ENCODE results near the gene LHX5. TPM values are rescaled to one million over a fixed set of nuclear protein-coding genes. Genes with fewer than 3 reads are reported as not detected.

The LHX5 gene
- total RNA-seq, 4 donors from 2014 or later = not detected

DNA sequence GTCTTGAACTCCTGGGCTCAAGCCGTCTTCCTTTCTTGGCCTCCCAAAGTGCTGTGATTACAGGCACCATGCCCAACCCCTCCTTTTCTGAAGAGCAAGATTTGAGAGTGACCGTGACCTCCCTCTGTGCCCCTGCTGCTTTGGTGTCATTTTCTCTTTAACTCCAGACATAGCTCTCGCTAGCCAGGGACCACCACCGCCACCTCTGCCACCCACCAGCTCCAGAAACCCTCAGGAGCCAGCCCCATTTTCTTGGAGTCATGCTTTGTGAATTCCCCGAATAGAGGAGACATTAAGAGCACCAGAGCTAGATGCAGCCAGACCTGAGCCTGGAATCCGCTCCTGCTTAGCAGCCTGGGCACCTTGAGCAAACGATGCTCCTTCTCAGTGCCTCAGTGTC lies 31.3 kb downstream of the LHX5 start:
- 63 to 66% methylated on average over 4 to 7 of the region's 7 CpGs for whole genome bisulfite sequencing, 2 donors

DNA sequence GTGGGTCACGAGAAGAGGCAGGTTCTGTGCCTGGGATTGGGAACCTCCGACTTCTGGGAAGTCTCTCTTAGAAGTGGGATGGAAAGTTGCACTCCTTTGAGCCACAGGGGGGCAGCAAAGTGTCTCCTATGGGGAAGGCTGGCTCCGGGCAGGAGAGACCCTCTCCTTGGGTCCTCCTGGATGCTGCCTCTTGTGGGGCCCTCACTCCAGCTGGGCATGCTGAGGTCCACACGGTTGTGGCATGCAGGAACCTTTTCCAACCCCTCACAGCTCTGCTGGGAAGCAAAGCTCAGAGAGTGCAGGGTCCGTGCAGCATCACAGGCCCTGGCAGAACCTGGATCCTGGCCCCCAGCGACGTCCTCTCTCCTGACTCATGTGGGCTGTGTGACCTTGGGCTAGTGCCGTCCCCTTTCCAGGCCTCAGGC lies 32.1 kb downstream of the LHX5 start:
- intact Hi-C loops (cut with DNase I) = no loop called here
- Histone ChIP-seq H3K27me3 (peaks cover 0 to 58% (median 0%) of the 10 kb centered on the region in 4 donors), H3K4me1 (no peaks in the 10 kb centered on the region), H3K9me3 (no peaks in the 10 kb centered on the region), H3K4me3 (no peak overlapping the region), H3K27ac (no peak overlapping the region), H3K36me3 (no peaks in the 10 kb centered on the region)
- DNase-seq = no peak
- TF ChIP-seq, protein P1, sequence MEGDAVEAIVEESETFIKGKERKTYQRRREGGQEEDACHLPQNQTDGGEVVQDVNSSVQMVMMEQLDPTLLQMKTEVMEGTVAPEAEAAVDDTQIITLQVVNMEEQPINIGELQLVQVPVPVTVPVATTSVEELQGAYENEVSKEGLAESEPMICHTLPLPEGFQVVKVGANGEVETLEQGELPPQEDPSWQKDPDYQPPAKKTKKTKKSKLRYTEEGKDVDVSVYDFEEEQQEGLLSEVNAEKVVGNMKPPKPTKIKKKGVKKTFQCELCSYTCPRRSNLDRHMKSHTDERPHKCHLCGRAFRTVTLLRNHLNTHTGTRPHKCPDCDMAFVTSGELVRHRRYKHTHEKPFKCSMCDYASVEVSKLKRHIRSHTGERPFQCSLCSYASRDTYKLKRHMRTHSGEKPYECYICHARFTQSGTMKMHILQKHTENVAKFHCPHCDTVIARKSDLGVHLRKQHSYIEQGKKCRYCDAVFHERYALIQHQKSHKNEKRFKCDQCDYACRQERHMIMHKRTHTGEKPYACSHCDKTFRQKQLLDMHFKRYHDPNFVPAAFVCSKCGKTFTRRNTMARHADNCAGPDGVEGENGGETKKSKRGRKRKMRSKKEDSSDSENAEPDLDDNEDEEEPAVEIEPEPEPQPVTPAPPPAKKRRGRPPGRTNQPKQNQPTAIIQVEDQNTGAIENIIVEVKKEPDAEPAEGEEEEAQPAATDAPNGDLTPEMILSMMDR (IDR thresholded peaks at IDR 0.05) = peak in 4 of 6 experiments; percentile 13 to 53 (median 30)
- no peak for TF ChIP-seq POLR2A (IDR thresholded peaks at IDR 0.05)
- 28 to 35% methylated on average over 7 to 8 of the region's 8 CpGs for WGBS, 2 donors

More for the DNA sequence above, 31.3 kb downstream of the LHX5 start:
- intact Hi-C loops (cut with DNase I) = no loop called here
- Histone ChIP-seq H3K9me3 (no peaks in the 10 kb centered on the region), H3K4me3 (no peak overlapping the region), H3K27me3 (peaks cover 0 to 65% (median 0%) of the 10 kb centered on the region in 4 donors), H3K27ac (no peak overlapping the region), H3K36me3 (no peaks in the 10 kb centered on the region), H3K4me1 (no peaks in the 10 kb centered on the region)
- TF ChIP-seq, protein P1 (IDR thresholded peaks at IDR 0.05) = no peak
- no peak for TF ChIP-seq POLR2A (IDR thresholded peaks at IDR 0.05)
- DNase-seq = no peak

DNA sequence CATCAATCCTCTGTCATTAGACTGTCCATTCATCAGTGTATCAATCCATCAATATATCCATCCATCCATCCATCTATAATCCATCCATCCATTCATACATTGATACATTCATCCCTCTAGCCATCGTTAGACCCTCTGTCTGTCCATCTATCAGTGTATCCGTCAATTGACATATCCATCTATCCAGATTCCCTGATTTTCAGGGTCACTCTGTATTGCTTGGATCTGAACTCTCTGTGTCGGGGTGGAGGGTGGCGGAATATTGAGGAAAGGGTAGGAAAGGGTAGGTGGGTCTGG lies 32.4 kb downstream of the LHX5 start:
- intact Hi-C loops (cut with DNase I) = no loop called here
- 28 to 37% methylated on average over 3 to 4 of the region's 4 CpGs for WGBS, 2 donors

DNA sequence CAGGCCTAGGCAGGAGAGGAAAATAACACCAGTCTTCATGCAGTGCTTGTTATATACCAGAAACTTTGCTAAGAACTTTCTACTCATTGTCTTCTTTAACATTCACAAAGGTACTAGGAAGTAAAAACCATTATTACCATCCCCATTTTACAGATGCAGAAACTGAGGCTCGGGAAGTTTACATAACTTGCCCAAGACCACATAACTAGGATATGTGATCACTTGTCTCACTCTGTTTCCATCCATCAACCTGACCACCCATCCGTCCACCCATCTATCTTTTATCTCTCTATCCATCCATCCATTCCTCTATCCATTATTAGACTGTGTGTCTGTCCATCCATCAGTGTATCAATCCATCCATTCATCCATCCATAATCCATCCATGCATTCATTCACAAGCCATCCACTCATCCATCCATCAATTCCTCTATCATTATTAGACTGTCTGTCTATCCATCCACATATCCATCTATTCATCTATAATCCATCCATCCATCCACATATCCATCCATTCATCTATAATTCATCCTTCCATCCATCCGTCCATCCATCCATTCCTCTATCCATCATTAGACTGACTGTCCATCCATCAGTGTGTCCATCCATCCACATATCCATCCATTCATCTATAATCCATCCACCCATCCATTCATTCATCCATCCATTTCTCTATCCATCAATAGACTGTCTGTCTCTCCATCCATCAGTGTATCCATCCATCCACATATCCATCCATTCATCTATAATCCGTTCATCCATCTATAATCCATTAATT lies 33.0 kb downstream of the LHX5 start:
- TF ChIP-seq, protein P1 (IDR thresholded peaks at IDR 0.05) = no peak
- no peak for TF ChIP-seq POLR2A (IDR thresholded peaks at IDR 0.05)
- Histone ChIP-seq H3K9me3 (no peaks in the 10 kb centered on the region), H3K27ac (no peak overlapping the region), H3K27me3 (peaks cover 0 to 58% (median 0%) of the 10 kb centered on the region in 4 donors), H3K4me1 (no peaks in the 10 kb centered on the region), H3K36me3 (no peaks in the 10 kb centered on the region), H3K4me3 (no peak overlapping the region)
- intact Hi-C loops (cut with DNase I) = no loop called here
- 63 to 72% methylated on average over 4 of the region's 4 CpGs for WGBS, 2 donors
- DNase-seq = no peak

More for the DNA sequence above, 32.4 kb downstream of the LHX5 start:
- DNase-seq = no peak
- H3K36me3 ChIP-seq = no peaks in the 10 kb centered on the region
- no peaks in the 10 kb centered on the region for H3K4me1 ChIP-seq
- TF ChIP-seq, protein P1 (IDR thresholded peaks at IDR 0.05) = no peak
- no peak for TF ChIP-seq POLR2A (IDR thresholded peaks at IDR 0.05)
- H3K27me3 ChIP-seq = peaks cover 0 to 58% (median 0%) of the 10 kb centered on the region in 4 donors
- no peaks in the 10 kb centered on the region for H3K9me3 ChIP-seq
- no peak overlapping the region for H3K4me3 ChIP-seq
- H3K27ac ChIP-seq = no peak overlapping the region

DNA sequence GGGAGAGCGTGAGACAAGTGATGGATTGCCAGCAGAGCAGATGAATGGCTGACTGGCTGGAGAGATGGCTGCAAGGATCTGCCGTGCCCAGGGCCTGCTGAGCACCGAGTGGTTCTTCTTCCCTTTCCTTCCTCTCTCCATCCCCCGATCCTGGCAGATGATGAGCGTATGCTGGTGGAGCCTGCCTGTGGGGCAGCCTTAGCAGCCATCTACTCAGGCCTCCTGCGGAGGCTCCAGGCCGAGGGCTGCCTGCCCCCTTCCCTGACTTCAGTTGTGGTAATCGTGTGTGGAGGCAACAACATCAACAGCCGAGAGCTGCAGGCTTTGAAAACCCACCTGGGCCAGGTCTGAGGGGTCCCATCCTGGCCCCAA lies 34.0 kb downstream of the LHX5 start:
- Histone ChIP-seq H3K4me3 (no peak overlapping the region), H3K27me3 (peaks cover 0 to 48% (median 0%) of the 10 kb centered on the region in 4 donors), H3K9me3 (no peaks in the 10 kb centered on the region), H3K36me3 (no peaks in the 10 kb centered on the region), H3K4me1 (no peaks in the 10 kb centered on the region), H3K27ac (no peak overlapping the region)
- 44 to 55% methylated on average over 6 to 7 of the region's 9 CpGs for WGBS, 2 donors
- no peak for DNase-seq
- intact Hi-C loops (cut with DNase I) = no loop called here
- no peak for TF ChIP-seq POLR2A (IDR thresholded peaks at IDR 0.05)
- TF ChIP-seq, protein P1 (IDR thresholded peaks at IDR 0.05) = no peak

Data from esophagus squamous epithelium (tissue), 5 donors.